Sigmoid colon (tissue), 7 donors: Measurements from ENCODE around the gene ETV6. TPM values are rescaled to one million over a fixed set of nuclear protein-coding genes. Genes with fewer than 3 reads are reported as not detected.

Experiments
- DNase-seq: peaks from one replicate; pipeline ENCODE4 v3.0.0-alpha.2; 2019
- H3K27ac ChIP-seq, 4 donors: fragments of 200-600 bp; sonication (generic); one replicate each; pipeline ENCODE4 v1.5.1; 2016 to 2019; ENCODE audit warnings: mild to moderate bottlenecking in 1 of 4
- H3K27me3 ChIP-seq, 3 donors: fragments of 200-600 bp; sonication (generic); one replicate each; pipeline ENCODE4 v1.5.1; 2019; ENCODE audit warnings: mild to moderate bottlenecking in 1 of 3
- H3K36me3 ChIP-seq, 4 donors: fragments of 200-600 bp; sonication (generic); one replicate each; pipeline ENCODE4 v1.5.1; 2016 to 2019
- H3K4me1 ChIP-seq, 4 donors: fragments of 200-600 bp; sonication (generic); one replicate each; pipeline ENCODE4 v1.5.1; 2017 to 2019
- H3K4me3 ChIP-seq, 4 donors: fragments of 200-600 bp; sonication (generic); one replicate each; pipeline ENCODE4 v1.5.1; 2017 to 2019; ENCODE audit warnings: mild to moderate bottlenecking in 2 of 4, moderate library complexity in 1 of 4
- H3K9me3 ChIP-seq, 4 donors: fragments of 200-600 bp in 3 of 4; sonication (generic) in 3 of 4; one replicate each; pipeline versions ENCODE4 v1.5.1 to v1.6.1; 2013 to 2019
- EP300 ChIP-seq, 4 donors: sonication (generic); formaldehyde crosslinking; IDR thresholded peaks; one replicate each; pipeline ENCODE4 v1.6.1; 2017; ENCODE audit warnings: antibody characterized with exemption in 4 of 4
- POLR2A ChIP-seq, 2 donors: fragments of 450-650 bp; IDR thresholded peaks; one replicate each; pipeline ENCODE4 v1.6.1; 2016; ENCODE audit warnings: antibody characterized with exemption in 2 of 2, mild to moderate bottlenecking in 2 of 2, moderate library complexity in 2 of 2
- POLR2AphosphoS5 ChIP-seq, 4 donors: sonication (generic); formaldehyde crosslinking; IDR thresholded peaks; one replicate each; pipeline ENCODE4 v1.6.1; 2017; ENCODE audit warnings: antibody characterized with exemption in 4 of 4
- WGBS, 2 donors: extraction: QIAGEN DNeasy Blood & Tissue Kit; methylation state at CpG; one replicate each; pipeline ENCODE4 v1.1.7; 2013; 5-methylcytosine and 5-hydroxymethylcytosine counted together
- intact Hi-C: fragments of 100-400 bp; cut with DNase I; formaldehyde crosslinking; loops from one replicate; pipeline ENCODE4 v1.15.1; 2023
- polyA plus RNA-seq, 3 donors: library from polyadenylated mRNA; stranded (reverse); fragments of 200-250 nt; gene quantifications; one replicate each; pipeline ENCODE4 v1.2.3, GENCODE V29; 2013
- total RNA-seq, 4 donors: library from RNA; depleted of rRNA; stranded (reverse); fragments of >200 nt; gene quantifications; one replicate each; pipeline ENCODE4 v1.1.0, GENCODE V29; 2016
- TF ChIP-seq, protein P1 (sequence below), 4 experiments: fragments of 450-650 bp in 3 of 4; fragments of 200-600 bp in 1 of 4; IDR thresholded peaks; one replicate each; pipeline ENCODE4 v1.5.1; 2016 to 2019; ENCODE audit warnings: antibody characterized with exemption in 4 of 4, mild to moderate bottlenecking in 3 of 4, moderate library complexity in 2 of 4
- donor health status: healthy with polysubstance abuse.
- donor health status: Bipolar disorder and iron deficiency.
- donor health status: healthy.

The ETV6 gene
- total and polyA plus RNA-seq, 7 donors, result 8.4 to 35.2 (median 16.3) TPM

DNA sequence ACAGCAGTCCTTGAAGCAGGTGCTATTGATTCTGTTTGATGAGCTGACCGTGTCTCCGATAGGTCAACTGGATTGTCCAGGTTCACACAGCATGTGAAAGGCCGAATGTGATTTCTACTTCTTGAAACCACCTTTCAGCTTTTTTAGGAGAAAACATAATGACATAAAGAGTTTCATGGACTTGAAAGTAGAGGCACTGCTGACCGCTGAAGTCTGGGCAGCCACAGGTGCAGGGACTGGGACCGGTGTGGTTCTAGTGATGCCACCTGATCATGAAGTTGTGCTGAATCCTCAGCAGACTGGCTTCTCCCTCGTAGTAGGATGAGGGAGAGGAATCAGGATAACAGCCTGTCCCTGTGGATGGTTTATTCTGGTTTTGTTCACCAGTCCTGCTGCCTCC lies 108.1 kb downstream of the ETV6 start:
- Histone ChIP-seq H3K4me1 (peaks cover 0 to 96% (median 81%) of the 10 kb centered on the region in 4 donors), H3K9me3 (no peaks in the 10 kb centered on the region), H3K27ac (peak overlapping the region; percentile 82 to 92 (median 90)), H3K36me3 (no peaks in the 10 kb centered on the region), H3K4me3 (no peak overlapping the region), H3K27me3 (no peaks in the 10 kb centered on the region)
- 92 to 93% methylated on average over 6 of the region's 6 CpGs for whole genome bisulfite sequencing, 2 donors
- intact Hi-C loops, result loop anchor here (2.0 to 5.0 kb wide), 4 partner anchors 39 to 107 kb away; no protein-coding TSS in a partner anchor
- no peak for TF ChIP-seq POLR2A (IDR thresholded peaks at IDR 0.05)
- TF ChIP-seq, protein P1, sequence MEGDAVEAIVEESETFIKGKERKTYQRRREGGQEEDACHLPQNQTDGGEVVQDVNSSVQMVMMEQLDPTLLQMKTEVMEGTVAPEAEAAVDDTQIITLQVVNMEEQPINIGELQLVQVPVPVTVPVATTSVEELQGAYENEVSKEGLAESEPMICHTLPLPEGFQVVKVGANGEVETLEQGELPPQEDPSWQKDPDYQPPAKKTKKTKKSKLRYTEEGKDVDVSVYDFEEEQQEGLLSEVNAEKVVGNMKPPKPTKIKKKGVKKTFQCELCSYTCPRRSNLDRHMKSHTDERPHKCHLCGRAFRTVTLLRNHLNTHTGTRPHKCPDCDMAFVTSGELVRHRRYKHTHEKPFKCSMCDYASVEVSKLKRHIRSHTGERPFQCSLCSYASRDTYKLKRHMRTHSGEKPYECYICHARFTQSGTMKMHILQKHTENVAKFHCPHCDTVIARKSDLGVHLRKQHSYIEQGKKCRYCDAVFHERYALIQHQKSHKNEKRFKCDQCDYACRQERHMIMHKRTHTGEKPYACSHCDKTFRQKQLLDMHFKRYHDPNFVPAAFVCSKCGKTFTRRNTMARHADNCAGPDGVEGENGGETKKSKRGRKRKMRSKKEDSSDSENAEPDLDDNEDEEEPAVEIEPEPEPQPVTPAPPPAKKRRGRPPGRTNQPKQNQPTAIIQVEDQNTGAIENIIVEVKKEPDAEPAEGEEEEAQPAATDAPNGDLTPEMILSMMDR (IDR thresholded peaks at IDR 0.05), result no peak
- TF ChIP-seq EP300 (IDR thresholded peaks at IDR 0.05), result no peak
- TF ChIP-seq POLR2AphosphoS5 (IDR thresholded peaks at IDR 0.05), result no peak
- no peak for DNase-seq

DNA sequence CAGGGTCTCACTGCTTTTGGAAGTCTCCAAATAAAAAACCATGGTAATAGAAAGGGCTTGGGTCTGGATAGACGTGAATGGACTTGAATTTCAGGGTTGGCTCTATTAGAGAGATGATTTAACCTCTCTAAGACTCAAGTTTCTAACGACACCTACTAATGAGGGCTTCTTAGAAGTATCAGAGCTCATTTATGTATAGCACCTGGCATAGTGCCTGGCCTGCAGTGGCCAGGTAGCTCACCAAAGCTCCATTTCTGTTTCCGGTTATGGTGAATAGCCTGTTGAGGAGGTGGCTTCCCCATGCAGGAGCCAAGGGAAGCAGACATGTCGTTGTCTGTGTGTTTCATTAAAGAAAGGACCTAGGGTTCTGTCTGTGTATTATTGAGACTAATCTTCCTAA lies 108.6 kb downstream of the ETV6 start:
- Histone ChIP-seq H3K9me3 (no peaks in the 10 kb centered on the region), H3K27ac (peak overlapping the region; percentile 82 to 92 (median 90)), H3K4me1 (peaks cover 0 to 96% (median 82%) of the 10 kb centered on the region in 4 donors), H3K4me3 (no peak overlapping the region), H3K27me3 (no peaks in the 10 kb centered on the region), H3K36me3 (no peaks in the 10 kb centered on the region)
- no peak for DNase-seq
- TF ChIP-seq POLR2A (IDR thresholded peaks at IDR 0.05) (no peak), EP300 (IDR thresholded peaks at IDR 0.05) (no peak), POLR2AphosphoS5 (IDR thresholded peaks at IDR 0.05) (no peak)
- TF ChIP-seq, protein P1 (IDR thresholded peaks at IDR 0.05), result no peak
- 44 to 72% methylated on average over 4 of the region's 4 CpGs for WGBS, 2 donors
- intact Hi-C loops, result loop anchor here (5.0 kb wide), 2 partner anchors 66 to 104 kb away; no protein-coding TSS in a partner anchor

DNA sequence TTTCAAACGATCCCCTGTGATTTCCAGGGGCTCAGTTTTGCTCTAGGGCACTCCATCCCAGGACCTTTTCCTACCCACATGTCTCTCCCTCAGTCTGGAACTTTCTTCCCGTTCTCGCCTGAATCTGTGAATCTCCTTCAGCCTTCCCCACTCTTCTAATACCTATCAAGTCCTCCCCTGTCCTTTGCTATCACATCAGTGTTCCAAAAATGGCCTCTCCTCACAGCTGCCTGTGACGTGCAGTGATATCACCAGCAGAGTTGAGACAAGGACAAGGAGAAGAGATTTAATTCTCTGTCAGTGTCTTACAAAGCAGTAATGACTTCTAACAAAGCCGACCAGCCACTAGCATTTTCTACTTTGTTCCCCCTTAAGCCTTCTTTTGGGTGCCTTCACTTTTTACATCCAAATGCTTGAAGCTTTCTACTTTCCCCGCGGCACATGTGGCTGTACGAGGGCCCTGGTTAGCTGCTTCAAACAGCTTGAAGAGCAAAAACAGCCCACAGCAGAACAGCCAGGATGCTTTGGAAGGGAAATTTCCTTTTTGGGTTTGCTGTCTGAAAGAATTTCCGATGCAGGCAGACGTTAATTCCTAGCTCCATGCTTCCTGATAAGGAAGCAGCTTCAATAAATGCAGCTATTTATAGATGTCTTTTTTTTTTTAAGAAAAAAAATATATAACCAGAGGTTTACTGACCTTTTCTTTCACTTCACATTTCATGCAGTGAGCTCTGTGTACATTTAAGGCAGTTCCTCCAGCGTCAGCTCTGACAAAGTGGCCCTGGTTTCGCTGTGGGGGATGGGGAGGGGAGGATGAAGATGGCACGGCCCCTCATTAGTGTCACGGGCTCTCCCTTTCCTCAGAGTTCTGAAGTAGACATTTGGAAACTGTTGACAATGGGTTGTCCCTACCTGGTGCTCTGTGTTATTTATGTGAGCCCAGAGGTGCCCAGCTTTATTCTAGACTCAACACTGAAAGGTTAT lies 109.3 kb downstream of the ETV6 start:
- no peaks in the 10 kb centered on the region for H3K9me3 ChIP-seq
- intact Hi-C loops, result loop anchor here (5.0 kb wide), 2 partner anchors 67 to 103 kb away; no protein-coding TSS in a partner anchor
- no peaks in the 10 kb centered on the region for H3K27me3 ChIP-seq
- H3K36me3 ChIP-seq, result no peaks in the 10 kb centered on the region
- H3K4me1 ChIP-seq, result peaks cover 0 to 96% (median 83%) of the 10 kb centered on the region in 4 donors
- peak overlapping the region; percentile 82 to 92 (median 90) for H3K27ac ChIP-seq
- 46 to 71% methylated on average over 14 of the region's 14 CpGs for WGBS, 2 donors
- no peak for DNase-seq
- TF ChIP-seq POLR2AphosphoS5 (IDR thresholded peaks at IDR 0.05) (peak; percentile 34 to 46 (median 42)), POLR2A (IDR thresholded peaks at IDR 0.05) (no peak), EP300 (IDR thresholded peaks at IDR 0.05) (peak in 2 of 4 donors; percentile 46 to 68)
- TF ChIP-seq, protein P1 (IDR thresholded peaks at IDR 0.05), result no peak
- no peak overlapping the region for H3K4me3 ChIP-seq

DNA sequence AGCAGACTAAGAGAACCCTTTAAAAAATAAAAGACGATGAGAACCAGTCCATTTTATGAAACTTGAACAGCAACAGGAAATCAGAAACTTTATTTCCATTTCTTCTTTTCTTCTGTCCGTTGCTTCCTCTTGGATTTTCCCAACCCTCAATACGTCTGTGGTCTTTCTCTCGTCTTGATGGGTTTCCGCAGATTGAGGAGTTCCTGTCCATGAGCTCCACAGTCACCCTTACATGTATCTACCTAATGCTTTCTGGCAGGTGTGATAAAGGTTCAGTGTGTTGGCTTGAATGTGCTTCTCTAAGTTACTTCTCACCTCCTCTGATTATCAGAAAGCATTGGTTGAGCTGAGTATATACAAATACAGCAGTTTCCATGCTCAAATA lies 110.0 kb downstream of the ETV6 start:
- Histone ChIP-seq H3K27me3 (no peaks in the 10 kb centered on the region), H3K27ac (peak overlapping the region; percentile 82 to 92 (median 90)), H3K36me3 (no peaks in the 10 kb centered on the region), H3K4me3 (no peak overlapping the region), H3K4me1 (peaks cover 0 to 96% (median 83%) of the 10 kb centered on the region in 4 donors), H3K9me3 (no peaks in the 10 kb centered on the region)
- DNase-seq, result no peak
- no peak for TF ChIP-seq POLR2A (IDR thresholded peaks at IDR 0.05)
- TF ChIP-seq, protein P1 (IDR thresholded peaks at IDR 0.05), result no peak
- TF ChIP-seq EP300 (IDR thresholded peaks at IDR 0.05), result no peak
- no peak for TF ChIP-seq POLR2AphosphoS5 (IDR thresholded peaks at IDR 0.05)
- intact Hi-C loops, result loop anchor here (5.0 kb wide), 2 partner anchors 67 to 103 kb away; no protein-coding TSS in a partner anchor
- WGBS, 2 donors, result 83 to 94% methylated on average over 5 of the region's 5 CpGs
